K562 (cell line): ENCODE data around the gene SLC14A1. TPM values are rescaled to one million over a fixed set of nuclear protein-coding genes. Genes with fewer than 3 reads are reported as not detected.

ENCODE experiments used
- ATAC-seq: fragments of 200-7000 bp; cut with Tn5 transposase; 3 replicates; pipeline ENCODE4 v1.9.1; 2020; ENCODE audit warnings: moderate library complexity
- BruUV-seq: library from RNA; stranded (reverse); fragments of 400-500 nt; replicated peaks from 2 replicates; lab custom pipeline; 2021; lab: Mats Ljungman, UMichigan
- CTCF ChIA-PET: fragments of 300-600 bp; formaldehyde crosslinking; extraction: SDS; loops from one replicate; lab custom pipeline; 2021; ENCODE audit warnings: low intra/inter-chr PET ratio; lab: Yijun Ruan, JAX
- POLR2A ChIA-PET: fragments of 300-600, 350-650 bp; sonication (Branson Sonifier 250); formaldehyde crosslinking; extraction: SDS; loops from one replicate; lab custom pipeline; 2021; ENCODE audit warnings: antibody characterized with exemption, inconsistent platforms; lab: Yijun Ruan, JAX
- DNase-seq, 4 experiments: peaks; one replicate each; pipeline versions ENCODE4 v3.0.0 to v3.0.0-alpha.2; 2011 to 2018; ENCODE audit warnings: low spot score in 3 of 4, mixed read lengths in 3 of 4; ENCODE audit errors: extremely low read depth in 1 of 4
- FAIRE-seq: peaks from 2 replicates; lab custom pipeline; 2011; peaks lifted over from hg19 to GRCh38; lab: Jason Lieb, UNC
- H2AFZ ChIP-seq: 2 replicates; pipeline ENCODE4 v1.6.0; 2011; ENCODE audit warnings: low read depth, low read length, control low read depth, inconsistent platforms
- H3K27ac ChIP-seq: fragments of 200-600 bp; 3 replicates; pipeline ENCODE4 v1.8.0; 2011; ENCODE audit warnings: low read depth, mild to moderate bottlenecking, control low read depth, inconsistent platforms, low read length, moderate library complexity, mixed read lengths; ENCODE audit errors: extremely low read depth
- H3K27me3 ChIP-seq, 2 experiments: fragments of 300-600 bp in 1 of 2; 2 replicates in 1 of 2; 3 replicates in 1 of 2; pipeline versions ENCODE4 v1.6.0 to v1.8.0; 2011; ENCODE audit warnings: inconsistent platforms in 2 of 2, low read length in 2 of 2, mild to moderate bottlenecking in 1 of 2, mixed read lengths in 1 of 2, moderate library complexity in 1 of 2; ENCODE audit not compliant: control insufficient read depth in 2 of 2, insufficient read depth in 2 of 2
- H3K36me3 ChIP-seq: fragments of 300-600 bp; 3 replicates; pipeline ENCODE4 v1.8.0; 2011; ENCODE audit warnings: mild to moderate bottlenecking, low read length, inconsistent platforms; ENCODE audit not compliant: control insufficient read depth, insufficient read depth
- H3K4me1 ChIP-seq, 2 experiments: fragments of 200-600 bp in 1 of 2; replicated peaks in 1 of 2; 2 replicates in 1 of 2; 3 replicates in 1 of 2; pipeline versions ENCODE4 v1.5.1 to v1.8.0; 2011; ENCODE audit warnings: inconsistent platforms in 2 of 2, low read length in 2 of 2, mild to moderate bottlenecking in 1 of 2, mixed read lengths in 1 of 2, moderate library complexity in 1 of 2; ENCODE audit not compliant: control insufficient read depth in 2 of 2, insufficient read depth in 2 of 2
- H3K4me2 ChIP-seq: 2 replicates; pipeline ENCODE4 v1.6.1; 2011; ENCODE audit warnings: low read length, control low read depth, inconsistent platforms, mixed read lengths; ENCODE audit not compliant: insufficient read depth
- H3K4me3 ChIP-seq: fragments of 200-600 bp; sonication (generic), shearing (Covaris generic); 2 replicates; pipeline ENCODE4 v1.5.1; 2016; ENCODE audit warnings: control low read depth, inconsistent platforms
- H3K79me2 ChIP-seq: fragments of 200-600 bp; 3 replicates; pipeline ENCODE4 v1.8.0; 2011; ENCODE audit warnings: low read length, inconsistent platforms; ENCODE audit not compliant: control insufficient read depth, insufficient read depth
- H3K9ac ChIP-seq, 2 experiments: 2 replicates each; pipeline versions ENCODE4 v1.6.0 to v1.6.1; 2011; ENCODE audit warnings: low read depth in 2 of 2, low read length in 2 of 2, control low read depth in 1 of 2, inconsistent platforms in 1 of 2, mild to moderate bottlenecking in 1 of 2, mixed read lengths in 1 of 2; ENCODE audit not compliant: insufficient read depth in 1 of 2
- H3K9me1 ChIP-seq: one replicate; pipeline ENCODE4 v1.6.0; 2011; ENCODE audit warnings: inconsistent platforms, mild to moderate bottlenecking, low read length, moderate library complexity; ENCODE audit not compliant: control insufficient read depth, insufficient read depth
- H3K9me3 ChIP-seq: replicated peaks from 2 replicates; pipeline ENCODE4 v1.5.1; 2011; ENCODE audit warnings: low read depth, low read length, inconsistent platforms; ENCODE audit not compliant: control insufficient read depth, insufficient read depth
- H4K20me1 ChIP-seq: replicated peaks from 2 replicates; pipeline ENCODE4 v1.6.1; 2011; ENCODE audit warnings: low read length, inconsistent platforms, mixed read lengths; ENCODE audit not compliant: control insufficient read depth, insufficient read depth
- CREB3L1 ChIP-seq: fragments of 450-650 bp; IDR thresholded peaks from 2 replicates; pipeline ENCODE4 v1.6.1; 2014; ENCODE audit warnings: low read depth, mild to moderate bottlenecking, moderate library complexity, borderline replicate concordance
- FOXK1 ChIP-seq: sonication (generic); formaldehyde crosslinking; IDR thresholded peaks from 2 replicates; pipeline ENCODE4 v1.8.0; 2022; ENCODE audit warnings: missing genetic modification reagents, mild to moderate bottlenecking, borderline replicate concordance
- MLX ChIP-seq, 2 experiments: fragments of 450-650 bp in 1 of 2; sonication (generic) in 1 of 2; formaldehyde crosslinking; conservative IDR thresholded peaks; 2 replicates each; pipeline versions ENCODE4 v1.4.0 to v1.8.1; 2020 to 2022; ENCODE audit warnings: mild to moderate bottlenecking in 1 of 2, missing genetic modification reagents in 1 of 2
- PCBP1 ChIP-seq: fragments of 200-400 bp; formaldehyde crosslinking; IDR thresholded peaks from 2 replicates; pipeline ENCODE4 v1.6.1; 2018; ENCODE audit warnings: mild to moderate bottlenecking, low read depth, low read length; ENCODE audit not compliant: poor library complexity, severe bottlenecking
- ZKSCAN1 ChIP-seq: fragments of 150-350 bp; IDR thresholded peaks from 2 replicates; pipeline ENCODE4 v1.6.1; 2016; ENCODE audit warnings: low read depth, low read length
- ZNF197 ChIP-seq: fragments of 200-800 bp; sonication (Bioruptor generic); IDR thresholded peaks from 2 replicates; pipeline ENCODE4 v1.6.1; 2016; ENCODE audit warnings: low read depth, missing genetic modification characterization, missing compliant biosample characterization
- WGBS: fragments of 100-300 bp; shearing (Covaris generic); methylation state at CpG from one replicate; pipeline ENCODE4 v1.1.6; 2016; ENCODE audit warnings: low coverage, mixed read lengths; ENCODE audit not compliant: insufficient coverage; ENCODE audit errors: missing lambda C conversion rate; 5-methylcytosine and 5-hydroxymethylcytosine counted together
- in situ Hi-C: fragments of 300-500 bp; cut with MboI; formaldehyde crosslinking; loops from 4 replicates; pipeline ENCODE4 v1.15.0; 2018; ENCODE audit warnings: inconsistent platforms, mixed read lengths
- intact Hi-C: fragments of 100-400 bp; cut with micrococcal nuclease; formaldehyde crosslinking; loops from 2 replicates; pipeline ENCODE4 v1.14.2; 2022
- polyA plus RNA-seq, 8 experiments: library from polyadenylated mRNA; depleted of rRNA in 4 of 8; stranded (reverse) in 5 of 8; unstranded in 3 of 8; fragments of >200 nt; fragmentation: Nextera tagmentation in 2 of 8; fragmentation: Illumina TruSeq in 1 of 8; extraction: Ambion mirVana in 2 of 8; extraction: Trizol in 1 of 8; gene quantifications; 2 replicates each; pipeline versions ENCODE4 v1.2.1 to v1.2.3, GENCODE V29; 2011 to 2014; ENCODE audit warnings: inconsistent platforms in 1 of 8, missing spikeins in 1 of 8
- total RNA-seq, 7 experiments: library from RNA; depleted of rRNA in 6 of 7; stranded (reverse); fragments of >200 nt in 6 of 7; fragmentation: Illumina TruSeq in 2 of 7; extraction: Trizol in 2 of 7; gene quantifications; 2 replicates each; pipeline versions ENCODE4 v1.2.1 to v1.2.3, GENCODE V29; 2011 to 2021; ENCODE audit warnings: low replicate concordance in 1 of 7

SLC14A1 gene
- total and polyA plus RNA-seq, 9 of the 15 experiments (the other 6 are each of a cell fraction or from before 2014, with no cell fraction given) = 0.14 to 0.40 (median 0.20) TPM; not detected in 6

GRCh38 chr18:45728336-45729010 lies 4.5 kb downstream of the SLC14A1 start:
- no peak overlapping the region for H3K9ac ChIP-seq
- in situ Hi-C loops = no loop called here
- H3K79me2 ChIP-seq = no peaks in the 10 kb centered on the region
- ATAC-seq = no peak
- POLR2A ChIA-PET = interaction anchor here (1.1 kb wide), 1 partner anchor 9 kb away, joined by 3 read pairs; no protein-coding TSS in a partner anchor
- no peak overlapping the region for H2AFZ ChIP-seq
- no peaks in the 10 kb centered on the region for H3K36me3 ChIP-seq
- H3K9me3 ChIP-seq = no peaks in the 10 kb centered on the region
- H3K4me2 ChIP-seq = no peak overlapping the region
- intact Hi-C loops = loop anchor here (10.0 kb wide), 1 partner anchor 106 kb away; no protein-coding TSS in a partner anchor
- CTCF ChIA-PET = no interaction called here
- peaks cover 0 to 5% of the 10 kb centered on the region in 2 experiments; a peak in 2 of 5 replicates for H3K4me1 ChIP-seq
- no peaks in the 10 kb centered on the region for H4K20me1 ChIP-seq
- H3K4me3 ChIP-seq = no peak overlapping the region
- 0% methylated on average over 2 of the region's 2 CpGs for WGBS
- H3K27me3 ChIP-seq = peaks cover 2 to 5% of the 10 kb centered on the region in 2 experiments; a peak in 1 of 5 replicates
- no peak overlapping the region for H3K27ac ChIP-seq
- BruUV-seq = no TSS peak
- no peak for TF ChIP-seq MLX (CRISPR knock-in tag; conservative IDR thresholded peaks at IDR 0.05)
- TF ChIP-seq ZNF197 (CRISPR knock-in tag) = no peak
- TF ChIP-seq FOXK1 = no peak
- no peak for TF ChIP-seq ZKSCAN1
- TF ChIP-seq PCBP1 = no peak
- TF ChIP-seq CREB3L1 = no peak
- no peaks in the 10 kb centered on the region for H3K9me1 ChIP-seq
- no peak for FAIRE-seq
- no peak for DNase-seq
